Coronary artery (tissue), 2 donors: Measurements from ENCODE around the gene GYS1.

Experiments used
- DNase-seq: peaks from one replicate; pipeline ENCODE4 v3.0.0-alpha.2; 2017; ENCODE audit warnings: low spot score
- H3K27ac ChIP-seq, 2 donors: fragments of 200-600 bp; sonication (generic); one replicate each; pipeline ENCODE4 v1.5.1; 2016 to 2019
- H3K4me3 ChIP-seq: fragments of 200-600 bp; sonication (generic); 2 replicates; pipeline ENCODE4 v1.5.1; 2016; ENCODE audit warnings: mild to moderate bottlenecking, moderate library complexity
- CTCF ChIP-seq: fragments of 200-600 bp; sonication (generic); IDR thresholded peaks from one replicate; pipeline ENCODE4 v1.5.1; 2019; ENCODE audit warnings: antibody characterized with exemption

Gene GYS1

DNA sequence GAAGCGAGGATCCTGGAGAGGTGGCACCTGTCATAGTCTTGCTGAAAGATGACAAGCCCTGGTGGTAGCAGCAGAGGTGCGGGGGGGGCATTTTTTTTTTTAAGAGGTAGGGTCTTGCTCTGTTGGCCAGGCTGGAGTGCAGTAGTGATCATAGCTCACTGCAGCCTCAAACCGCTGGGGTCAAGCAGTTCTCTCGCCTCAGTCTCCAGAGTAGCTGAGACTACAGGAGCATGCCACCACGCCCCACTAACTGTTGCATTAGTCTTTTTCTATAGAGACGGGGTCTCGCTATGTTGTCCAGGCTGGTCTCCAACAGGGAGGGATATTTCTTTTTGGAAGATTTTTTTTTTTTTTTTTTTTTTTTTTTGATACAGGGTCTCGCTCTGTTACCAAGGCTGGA is 35.1 kb downstream of the GYS1 start:
- H3K4me3 ChIP-seq, result no peak overlapping the region
- no peak for TF ChIP-seq CTCF
- H3K27ac ChIP-seq, result no peak overlapping the region
- DNase-seq, result no peak

DNA sequence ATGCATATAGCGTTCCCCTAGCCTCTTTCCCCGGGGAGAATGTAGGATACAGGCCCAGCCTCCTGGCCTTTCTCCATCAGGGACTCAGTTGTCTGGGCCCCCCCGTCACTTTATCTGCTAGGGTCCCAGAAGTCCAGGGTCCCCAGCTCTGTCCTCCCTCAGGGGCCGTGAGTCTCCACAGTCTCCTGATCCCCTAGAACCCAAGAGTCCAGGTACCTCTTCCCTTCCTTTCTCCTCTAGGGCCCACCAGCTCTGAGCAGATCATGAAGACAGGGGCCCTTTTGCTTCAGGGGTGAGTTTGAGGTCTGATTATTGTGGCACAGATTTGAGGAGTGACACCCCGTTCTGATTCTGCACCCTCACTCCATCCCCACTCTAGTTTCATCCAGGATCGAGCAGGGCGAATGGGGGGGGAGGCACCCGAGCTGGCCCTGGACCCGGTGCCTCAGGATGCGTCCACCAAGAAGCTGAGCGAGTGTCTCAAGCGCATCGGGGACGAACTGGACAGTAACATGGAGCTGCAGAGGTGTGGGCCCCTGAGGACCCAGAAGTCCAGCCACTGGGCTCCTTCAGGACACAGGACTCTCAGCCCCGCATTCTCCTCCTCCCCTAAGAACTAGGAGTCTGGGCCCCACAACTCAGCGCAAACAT is 37.7 kb downstream of the GYS1 start:
- peak overlapping the region; percentile 87 for H3K4me3 ChIP-seq
- no peak for TF ChIP-seq CTCF
- no peak for DNase-seq
- H3K27ac ChIP-seq, result peak overlapping the region; percentile 86 to 88

DNA sequence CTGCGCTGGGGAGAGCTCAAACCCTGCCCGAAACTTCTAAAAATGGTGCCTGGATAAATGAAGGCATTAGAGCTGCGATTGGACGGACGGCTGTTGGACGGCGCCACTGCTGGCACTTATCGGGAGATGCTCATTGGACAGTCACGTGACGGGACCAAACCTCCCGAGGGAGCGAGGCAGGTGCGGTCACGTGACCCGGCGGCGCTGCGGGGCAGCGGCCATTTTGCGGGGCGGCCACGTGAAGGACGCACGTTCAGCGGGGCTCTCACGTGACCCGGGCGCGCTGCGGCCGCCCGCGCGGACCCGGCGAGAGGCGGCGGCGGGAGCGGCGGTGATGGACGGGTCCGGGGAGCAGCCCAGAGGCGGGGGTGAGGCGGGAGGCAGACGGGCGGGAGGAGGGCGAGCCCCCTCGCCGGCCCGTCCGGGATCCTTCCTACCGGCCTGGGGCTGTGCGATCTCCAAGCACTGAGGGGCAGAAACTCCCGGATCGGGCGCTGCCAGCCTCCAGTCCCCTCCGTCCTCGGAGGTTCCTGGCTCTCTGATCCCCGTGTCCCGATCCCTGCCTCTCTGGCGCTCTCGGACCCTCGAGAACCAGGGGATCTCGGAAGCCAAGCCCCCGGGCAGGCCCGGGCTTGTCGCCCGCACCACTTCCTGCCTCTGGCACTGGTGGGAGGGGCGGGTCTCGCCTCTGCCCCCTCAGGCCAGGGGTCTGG is 38.4 kb downstream of the GYS1 start, which contains the start of gene BAX:
Gene BAX, plus strand, starts transcription at position 281 of the 713 bp plus-strand sequence. Its CDS starts 54 bp downstream, at position 335.
- no peak for TF ChIP-seq CTCF
- DNase-seq, result peak; percentile 99
- Histone ChIP-seq H3K27ac (peak within 1 kb of the TSS; percentile 86 to 88), H3K4me3 (peak within 1 kb of the TSS; percentile 87)

- DNase-seq, result no peak
- peak overlapping the region; percentile 87 for H3K4me3 ChIP-seq
- TF ChIP-seq CTCF, result no peak
- H3K27ac ChIP-seq, result peak overlapping the region; percentile 86 to 88
Observed at GRCh38 chr19:48953990-48954594, 39.0 kb downstream of the GYS1 start.

- no peak overlapping the region for H3K27ac ChIP-seq
- DNase-seq, result no peak
- no peak overlapping the region for H3K4me3 ChIP-seq
- no peak for TF ChIP-seq CTCF
Observed at GRCh38 chr19:48953141-48953540, 40.0 kb downstream of the GYS1 start.

- H3K27ac ChIP-seq, result no peak overlapping the region
- H3K4me3 ChIP-seq, result no peak overlapping the region
- no peak for DNase-seq
- no peak for TF ChIP-seq CTCF
Observed at GRCh38 chr19:48950830-48951519, 42.1 kb downstream of the GYS1 start.
